Adrenal gland (tissue), 12 donors: ENCODE data around the gene ANKRD7. TPM values are rescaled to one million over a fixed set of nuclear protein-coding genes. Genes with fewer than 3 reads are reported as not detected.

Experiments
- DNase-seq, 7 donors: peaks; one replicate each; pipeline ENCODE4 v3.0.0-alpha.2; 2019 to 2020
- H3K27ac ChIP-seq, 5 donors: fragments of 200-600 bp; sonication (generic) in 4 of 5; 1 replicate in 3 of 5; 2 replicates in 2 of 5; pipeline versions ENCODE4 v1.5.1 to v1.8.0; 2016 to 2020; ENCODE audit warnings: mild to moderate bottlenecking in 1 of 5
- H3K27me3 ChIP-seq: fragments of 200-600 bp; 2 replicates; pipeline ENCODE4 v1.8.0; 2021
- H3K36me3 ChIP-seq, 2 donors: fragments of 200-600 bp; replicated peaks in 1 of 2; 1 replicate in 1 of 2; 2 replicates in 1 of 2; pipeline versions ENCODE4 v1.5.1 to v1.8.0; 2018 to 2022
- H3K4me1 ChIP-seq, 2 donors: fragments of 200-600 bp; replicated peaks in 1 of 2; 1 replicate in 1 of 2; 2 replicates in 1 of 2; pipeline versions ENCODE4 v1.5.1 to v1.8.0; 2018 to 2021
- H3K4me3 ChIP-seq, 4 donors: fragments of 200-600 bp; sonication (generic) in 3 of 4; one replicate each; pipeline ENCODE4 v1.5.1; 2016 to 2018
- H3K9me3 ChIP-seq, 3 donors: fragments of 200-600 bp; sonication (generic) in 1 of 3; replicated peaks in 1 of 3; 1 replicate in 2 of 3; 2 replicates in 1 of 3; pipeline versions ENCODE4 v1.5.1 to v1.8.0; 2016 to 2021
- POLR2A ChIP-seq, 2 donors: fragments of 450-650 bp; IDR thresholded peaks; one replicate each; pipeline ENCODE4 v1.6.1; 2017; ENCODE audit warnings: antibody characterized with exemption in 2 of 2, mild to moderate bottlenecking in 2 of 2, moderate library complexity in 1 of 2
- WGBS, 4 donors: extraction: QIAGEN DNeasy Blood & Tissue Kit in 2 of 4; methylation state at CpG; one replicate each; pipeline versions ENCODE4 v1.1.5 to v1.1.7; 2013 to 2017; 5-methylcytosine and 5-hydroxymethylcytosine counted together
- intact Hi-C, 2 donors: fragments of 100-400 bp; cut with DNase I; formaldehyde crosslinking; loops; one replicate each; pipeline versions ENCODE4 v1.14.1 to v1.15.0; 2022 to 2023
- polyA plus RNA-seq, 3 donors: library from polyadenylated mRNA; stranded (reverse); fragments of 200-250 nt in 2 of 3; fragments of 350-450 nt in 1 of 3; fragmentation: Illumina TruSeq in 1 of 3; extraction: RNeasy Lipid Tissue Mini Kit (QIAGEN cat#74804) in 1 of 3; gene quantifications; one replicate each; pipeline ENCODE4 v1.2.3, GENCODE V29; 2013 to 2014
- total RNA-seq, 9 donors: library from RNA; depleted of rRNA in 4 of 9; stranded (reverse); fragments of >200 nt in 4 of 9; fragments of 120-200 nt in 1 of 9; fragmentation: NEBNext Ultra II Directional in 1 of 9; extraction: Animal tissue kit (Norgen Biotek cat#: 25700) in 1 of 9; gene quantifications; one replicate each; pipeline versions ENCODE4 v1.1.0 to v1.2.4, GENCODE V29; 2013 to 2023
- TF ChIP-seq, protein P1 (sequence below), 6 experiments: fragments of 450-650 bp in 4 of 6; fragments of 200-600 bp in 2 of 6; sonication (generic) in 1 of 6; IDR thresholded peaks; 1 replicate in 5 of 6; 2 replicates in 1 of 6; pipeline versions ENCODE4 v1.5.1 to v1.8.0; 2016 to 2021; ENCODE audit warnings: antibody characterized with exemption in 6 of 6, mild to moderate bottlenecking in 2 of 6, moderate library complexity in 1 of 6
- donor health status: healthy with polysubstance abuse.
- donor health status: Bipolar disorder and iron deficiency.
- donor health status: DM: yes; HTN: yes; CAD: no.
- donor health status: DM: no; HTN: no; CAD: no.
- donor health status: DM: no; HTN: no; CAD: no.
- donor health status: DM: yes; HTN: yes; CAD: no.

Gene ANKRD7
- total and polyA plus RNA-seq, 12 donors: 0.48 to 9.4 (median 1.2) TPM; not detected in 1

DNA sequence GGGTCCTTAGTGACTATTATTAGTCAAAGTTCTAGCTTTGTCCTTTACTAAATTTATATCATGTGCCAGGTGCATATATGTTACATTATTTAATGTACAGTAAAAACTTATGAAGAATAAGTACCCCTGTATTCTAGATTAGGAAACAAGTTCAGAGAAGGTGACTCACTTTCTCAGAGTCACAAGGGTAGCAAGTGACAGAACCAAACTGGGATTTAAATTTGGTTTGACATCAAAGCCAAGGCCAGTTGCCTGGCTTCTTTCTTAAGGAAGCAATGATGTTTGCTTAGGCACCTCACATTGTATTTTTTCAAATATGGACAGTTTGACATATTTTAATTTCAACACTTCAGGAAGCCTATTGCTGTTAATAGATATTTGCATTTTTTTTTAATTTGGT lies 38.0 kb upstream of the ANKRD7 start:
- intact Hi-C loops: no loop called here
- Histone ChIP-seq H3K27me3 (no peaks in the 10 kb centered on the region), H3K4me1 (peaks cover 18 to 36% of the 10 kb centered on the region in 2 donors), H3K36me3 (peaks cover 0 to 16% of the 10 kb centered on the region in 2 donors), H3K27ac (no peak overlapping the region), H3K9me3 (no peaks in the 10 kb centered on the region), H3K4me3 (no peak overlapping the region)
- no peak for DNase-seq
- no peak for TF ChIP-seq POLR2A (IDR thresholded peaks at IDR 0.05)
- TF ChIP-seq, protein P1, sequence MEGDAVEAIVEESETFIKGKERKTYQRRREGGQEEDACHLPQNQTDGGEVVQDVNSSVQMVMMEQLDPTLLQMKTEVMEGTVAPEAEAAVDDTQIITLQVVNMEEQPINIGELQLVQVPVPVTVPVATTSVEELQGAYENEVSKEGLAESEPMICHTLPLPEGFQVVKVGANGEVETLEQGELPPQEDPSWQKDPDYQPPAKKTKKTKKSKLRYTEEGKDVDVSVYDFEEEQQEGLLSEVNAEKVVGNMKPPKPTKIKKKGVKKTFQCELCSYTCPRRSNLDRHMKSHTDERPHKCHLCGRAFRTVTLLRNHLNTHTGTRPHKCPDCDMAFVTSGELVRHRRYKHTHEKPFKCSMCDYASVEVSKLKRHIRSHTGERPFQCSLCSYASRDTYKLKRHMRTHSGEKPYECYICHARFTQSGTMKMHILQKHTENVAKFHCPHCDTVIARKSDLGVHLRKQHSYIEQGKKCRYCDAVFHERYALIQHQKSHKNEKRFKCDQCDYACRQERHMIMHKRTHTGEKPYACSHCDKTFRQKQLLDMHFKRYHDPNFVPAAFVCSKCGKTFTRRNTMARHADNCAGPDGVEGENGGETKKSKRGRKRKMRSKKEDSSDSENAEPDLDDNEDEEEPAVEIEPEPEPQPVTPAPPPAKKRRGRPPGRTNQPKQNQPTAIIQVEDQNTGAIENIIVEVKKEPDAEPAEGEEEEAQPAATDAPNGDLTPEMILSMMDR (IDR thresholded peaks at IDR 0.05): no peak

DNA sequence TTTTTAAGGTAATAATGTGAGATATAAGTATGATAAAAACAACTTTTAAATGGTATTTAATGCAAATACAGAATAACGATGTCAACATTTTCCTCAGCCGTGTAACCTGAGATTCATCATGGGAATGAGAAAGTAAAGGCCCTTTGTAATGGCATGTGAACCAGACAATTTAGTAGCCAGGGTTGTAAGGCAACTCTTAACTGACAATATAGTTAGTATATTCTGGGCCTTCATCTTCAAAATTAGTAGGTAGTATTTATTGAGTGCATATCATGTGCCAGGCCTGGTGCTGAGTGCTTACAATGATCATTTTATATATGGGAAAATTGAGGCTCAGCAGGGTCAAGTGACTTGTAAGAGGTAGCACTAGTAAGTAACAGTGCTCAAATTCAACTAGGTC lies 29.9 kb upstream of the ANKRD7 start:
- WGBS, 4 donors: 81 to 94% (median 87%) methylated on average over 2 of the region's 2 CpGs
- DNase-seq: no peak
- peaks cover 0 to 4% of the 10 kb centered on the region in 2 donors for H3K36me3 ChIP-seq
- no peak overlapping the region for H3K4me3 ChIP-seq
- H3K27me3 ChIP-seq: no peaks in the 10 kb centered on the region
- H3K9me3 ChIP-seq: no peaks in the 10 kb centered on the region
- no peak overlapping the region for H3K27ac ChIP-seq
- H3K4me1 ChIP-seq: no peaks in the 10 kb centered on the region
- TF ChIP-seq, protein P1 (IDR thresholded peaks at IDR 0.05): no peak
- TF ChIP-seq POLR2A (IDR thresholded peaks at IDR 0.05): no peak
- intact Hi-C loops: no loop called here

DNA sequence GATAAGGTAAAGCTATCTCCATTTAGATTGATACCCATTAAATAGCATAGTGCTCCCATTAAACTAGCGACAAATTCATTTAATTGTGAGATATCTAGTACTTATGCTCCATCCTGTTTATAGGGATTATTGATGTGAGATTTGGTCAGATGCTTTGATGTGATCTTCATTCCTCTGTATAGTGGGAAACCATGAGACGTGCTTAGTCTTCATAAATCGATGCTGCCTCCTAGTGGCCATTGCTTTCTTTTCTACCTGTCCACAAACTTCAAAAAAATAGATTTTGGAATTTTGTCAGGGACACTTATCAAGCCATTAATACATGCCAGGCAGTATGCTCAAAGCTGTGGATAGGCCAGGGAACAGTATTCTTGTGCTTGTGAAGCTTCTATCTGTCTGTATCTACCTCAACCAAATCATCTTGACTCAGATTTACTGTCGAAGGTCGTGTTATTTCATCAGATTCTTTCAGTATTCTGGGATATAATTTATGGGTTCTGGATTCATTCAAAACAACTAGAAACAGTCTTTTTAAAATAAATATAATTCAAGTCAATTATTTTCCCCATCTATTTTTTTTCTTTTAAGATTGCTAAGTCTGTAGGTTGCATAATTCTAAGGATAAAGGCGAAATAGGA lies 28.5 kb upstream of the ANKRD7 start:
- no peaks in the 10 kb centered on the region for H3K9me3 ChIP-seq
- H3K27ac ChIP-seq: no peak overlapping the region
- TF ChIP-seq, protein P1 (IDR thresholded peaks at IDR 0.05): peak; percentile 53 to 66 (median 55)
- TF ChIP-seq POLR2A (IDR thresholded peaks at IDR 0.05): no peak
- no peaks in the 10 kb centered on the region for H3K27me3 ChIP-seq
- DNase-seq: peak; percentile 46 to 82 (median 62)
- H3K4me1 ChIP-seq: no peaks in the 10 kb centered on the region
- H3K36me3 ChIP-seq: peaks cover 0 to 4% of the 10 kb centered on the region in 2 donors
- H3K4me3 ChIP-seq: no peak overlapping the region
- 39 to 43% (median 41%) methylated on average over 6 of the region's 6 CpGs for WGBS, 4 donors
- intact Hi-C loops: no loop called here

DNA sequence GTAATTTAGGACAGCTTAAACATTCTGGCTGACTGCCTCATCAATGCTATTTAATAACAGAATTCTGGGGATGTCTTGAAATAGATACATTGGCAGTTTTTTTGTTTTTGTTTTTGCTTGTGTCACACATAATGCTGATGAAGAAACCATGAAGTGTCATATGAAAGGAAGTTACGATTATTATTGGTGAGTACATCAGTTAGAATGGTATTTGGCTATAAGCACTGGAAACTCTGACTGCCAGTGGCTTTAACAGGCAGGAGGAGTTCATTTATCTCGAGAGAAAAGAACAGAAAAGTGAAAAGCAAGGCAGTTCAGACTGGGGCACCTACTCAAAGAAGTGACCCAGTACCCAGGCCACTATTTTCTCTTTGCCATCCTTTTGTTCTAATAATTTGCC lies 22.4 kb upstream of the ANKRD7 start:
- DNase-seq: no peak
- 61 to 80% (median 67%) methylated on average over 2 of the region's 2 CpGs for WGBS, 4 donors
- TF ChIP-seq, protein P1 (IDR thresholded peaks at IDR 0.05): no peak
- TF ChIP-seq POLR2A (IDR thresholded peaks at IDR 0.05): no peak
- H3K4me3 ChIP-seq: no peak overlapping the region
- intact Hi-C loops: no loop called here
- H3K4me1 ChIP-seq: no peaks in the 10 kb centered on the region
- no peaks in the 10 kb centered on the region for H3K36me3 ChIP-seq
- H3K9me3 ChIP-seq: no peaks in the 10 kb centered on the region
- no peaks in the 10 kb centered on the region for H3K27me3 ChIP-seq
- H3K27ac ChIP-seq: no peak overlapping the region
